NCI-H1092 (cell line): ENCODE results near the gene AP5S1.
"Not testable (repeated sequence)": the region's sequence is repeated elsewhere in the genome, so short reads cannot be mapped to it uniquely, and the experiment has no call there.

Experiments used
- DNase-seq: peaks from one replicate; lab custom pipeline; 2025; lab: John Stamatoyannopoulos, UW

The AP5S1 gene

DNA sequence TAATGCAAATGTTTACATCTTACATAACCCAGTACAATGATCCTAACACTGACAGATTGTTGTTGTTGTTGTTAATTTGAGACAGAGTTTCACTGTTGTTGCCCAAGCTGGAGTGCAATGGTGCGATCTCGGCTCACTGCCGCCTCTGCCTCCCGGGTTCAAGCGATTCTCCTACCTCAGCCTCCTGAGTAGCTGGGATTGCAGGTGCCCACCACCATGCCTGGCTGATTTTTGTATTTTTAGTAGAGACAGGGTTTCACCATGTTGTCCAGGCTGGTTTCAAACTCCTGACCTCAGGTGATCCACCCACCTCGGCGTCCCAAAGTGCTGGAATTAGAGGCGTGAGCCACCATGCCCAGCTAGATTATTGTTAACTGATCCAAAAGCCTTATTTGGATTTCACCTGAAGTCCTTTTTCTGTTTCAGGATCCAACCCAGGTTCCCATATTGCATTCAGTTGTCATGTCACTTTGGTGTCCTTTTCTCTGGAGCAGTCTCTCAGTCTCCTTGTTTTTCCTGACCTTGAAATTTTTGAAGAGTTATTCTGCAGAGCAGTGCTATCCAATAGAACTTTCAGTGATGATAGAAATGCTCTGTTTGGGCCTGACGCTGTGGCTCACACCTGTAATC lies 23.8 kb downstream of the AP5S1 start:
- not testable (repeated sequence) for DNase-seq

DNA sequence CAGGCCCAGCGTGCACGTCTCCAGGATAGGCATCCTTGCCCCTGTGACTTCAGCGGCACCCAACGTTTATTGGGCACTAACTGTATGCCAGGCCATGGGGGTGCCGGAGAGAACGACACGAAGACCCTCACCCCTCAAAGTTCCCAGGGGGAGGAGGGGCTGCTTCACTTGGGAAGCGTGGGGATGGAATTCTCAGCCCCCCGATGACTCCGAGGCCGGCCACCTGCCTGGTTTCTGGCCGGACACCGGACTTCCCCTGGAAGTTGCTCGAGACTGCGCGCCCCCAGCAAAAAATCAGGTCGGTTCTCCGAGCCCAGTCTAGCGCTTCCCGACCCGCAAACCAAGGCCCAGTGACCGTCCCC lies 26.0 kb downstream of the AP5S1 start:
- no peak for DNase-seq

DNA sequence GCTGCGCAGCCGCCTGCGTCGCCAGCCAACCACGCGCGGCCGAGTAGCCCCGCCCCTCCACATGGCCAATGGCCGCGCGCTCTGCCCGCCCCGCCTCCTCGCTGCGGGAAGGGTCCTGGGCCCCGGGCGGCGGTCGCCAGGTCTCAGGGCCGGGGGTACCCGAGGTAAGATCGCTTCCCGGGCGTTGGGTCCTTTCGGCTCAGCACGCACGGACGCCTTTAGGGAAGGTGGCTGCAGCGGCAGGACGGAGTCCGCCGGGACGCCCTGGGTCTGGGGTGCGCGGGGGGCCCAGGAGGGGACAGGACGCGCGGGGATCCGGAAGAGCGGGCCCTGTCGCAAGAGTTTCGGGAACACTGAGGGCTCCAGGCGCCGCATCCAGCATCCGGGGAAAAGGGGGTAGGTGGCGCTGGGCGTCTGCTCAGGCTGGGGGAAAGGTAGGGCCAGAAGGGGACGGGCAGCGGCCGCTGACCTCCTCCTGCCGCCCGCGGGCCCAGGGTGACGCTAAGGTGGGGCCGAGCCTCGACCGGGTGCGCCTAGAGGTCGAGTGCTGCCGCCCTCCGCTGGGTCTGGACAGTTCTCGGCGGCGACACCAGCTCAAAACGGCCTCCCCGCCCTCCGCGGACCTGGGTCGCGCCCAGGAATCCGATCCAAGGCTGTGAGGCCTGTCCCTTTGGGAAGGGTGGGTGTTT lies 26.5 kb downstream of the AP5S1 start, which contains the start of gene MAVS:
MAVS (plus strand) TSS at position 95 of the 689 bp plus-strand sequence. CDS start 7,791 bp downstream, outside the sequence.
- DNase-seq = peak; percentile 83

DNA sequence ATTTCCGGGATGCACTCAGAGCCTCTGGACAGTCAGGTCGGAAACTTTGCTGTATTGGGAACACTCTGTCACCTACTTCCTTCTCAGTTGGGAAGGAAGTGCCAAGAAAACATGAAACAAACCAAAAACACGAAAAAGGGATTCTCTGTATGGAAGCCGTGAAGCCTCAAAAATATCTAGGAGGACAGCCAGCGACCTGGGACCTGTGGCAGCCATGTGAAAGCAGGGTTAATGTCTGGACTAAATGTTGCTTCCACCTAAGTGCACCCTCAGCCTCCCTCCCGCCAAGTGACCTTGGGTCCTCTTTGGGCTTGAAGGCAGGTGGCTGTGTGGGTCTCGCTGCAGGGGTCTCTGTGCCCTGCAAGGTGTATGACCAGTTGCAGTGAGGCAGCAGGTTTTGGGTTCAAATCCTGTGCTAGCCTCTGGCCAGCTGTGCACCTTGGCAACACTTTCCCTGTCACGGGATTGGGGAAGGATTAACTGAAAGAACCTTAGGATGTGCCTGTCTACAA lies 27.1 kb downstream of the AP5S1 start:
- DNase-seq = no peak

DNA sequence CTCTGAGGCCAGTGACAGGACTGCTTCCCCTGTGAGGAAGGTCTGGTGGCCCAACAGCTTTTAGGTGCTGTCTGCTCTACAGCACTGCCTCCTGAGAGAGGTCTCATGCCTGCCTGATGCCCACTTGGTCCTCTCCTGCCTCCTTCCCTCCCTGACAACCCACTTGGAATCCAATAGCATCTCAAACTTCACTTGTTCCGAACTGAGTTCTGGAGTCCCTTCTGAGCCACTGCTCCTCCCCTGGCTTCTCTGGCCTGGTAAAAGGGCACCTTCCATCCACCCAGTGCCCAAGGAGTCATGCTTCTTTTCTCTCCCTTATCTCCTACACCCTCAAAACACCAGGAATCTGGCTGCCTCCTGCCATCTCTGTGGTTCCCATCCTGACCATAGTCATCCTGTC lies 28.2 kb downstream of the AP5S1 start:
- DNase-seq = no peak

DNA sequence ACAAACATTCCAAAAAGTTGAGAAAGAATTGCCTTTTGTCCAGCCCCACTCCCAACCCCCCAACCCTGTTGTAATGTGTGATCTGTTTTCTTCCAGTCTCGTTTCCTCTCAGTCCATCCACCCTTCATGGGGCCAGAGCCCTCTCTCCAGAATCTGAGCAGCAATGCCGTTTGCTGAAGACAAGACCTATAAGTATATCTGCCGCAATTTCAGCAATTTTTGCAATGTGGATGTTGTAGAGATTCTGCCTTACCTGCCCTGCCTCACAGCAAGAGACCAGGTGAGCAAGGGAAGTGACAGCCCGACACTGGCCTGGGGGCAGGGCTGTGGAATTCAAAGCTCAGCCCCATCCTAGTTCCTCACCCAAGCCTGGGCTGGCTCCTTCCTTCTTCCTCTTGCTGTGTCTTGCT lies 34.1 kb downstream of the AP5S1 start:
- no peak for DNase-seq

DNA sequence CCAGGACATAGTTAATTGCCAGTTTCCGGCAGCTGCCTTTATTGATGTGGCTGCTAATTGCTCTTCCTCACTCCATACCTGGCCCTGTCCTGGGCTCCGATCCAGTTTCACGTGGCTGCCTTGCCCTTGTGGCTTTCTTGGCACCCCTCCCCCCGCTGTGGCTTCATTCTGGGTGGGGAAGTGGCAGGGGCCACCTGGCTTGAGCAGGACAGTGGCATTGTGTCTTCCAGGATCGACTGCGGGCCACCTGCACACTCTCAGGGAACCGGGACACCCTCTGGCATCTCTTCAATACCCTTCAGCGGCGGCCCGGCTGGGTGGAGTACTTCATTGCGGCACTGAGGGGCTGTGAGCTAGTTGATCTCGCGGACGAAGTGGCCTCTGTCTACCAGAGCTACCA lies 37.1 kb downstream of the AP5S1 start:
- DNase-seq = peak; percentile 71

DNA sequence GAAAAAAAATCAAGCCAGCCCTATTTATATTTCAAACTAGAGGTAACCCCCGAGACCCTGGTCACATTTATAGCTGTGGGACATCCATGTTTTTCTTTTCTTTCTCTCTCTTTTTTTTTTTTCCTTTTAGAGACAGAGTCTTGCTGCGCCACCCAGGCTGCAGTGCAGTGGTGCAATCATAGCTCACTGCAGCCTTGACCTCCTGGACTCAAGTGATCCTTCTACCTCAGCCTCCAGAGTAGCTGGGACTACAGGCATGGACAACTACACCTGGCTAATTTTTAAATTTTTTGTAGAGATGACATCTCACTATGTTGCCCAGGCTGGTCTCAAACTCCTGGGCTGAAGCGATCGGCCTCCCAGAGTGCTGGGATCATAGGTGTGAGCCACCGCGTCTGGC lies 38.3 kb downstream of the AP5S1 start:
- DNase-seq = no peak

DNA sequence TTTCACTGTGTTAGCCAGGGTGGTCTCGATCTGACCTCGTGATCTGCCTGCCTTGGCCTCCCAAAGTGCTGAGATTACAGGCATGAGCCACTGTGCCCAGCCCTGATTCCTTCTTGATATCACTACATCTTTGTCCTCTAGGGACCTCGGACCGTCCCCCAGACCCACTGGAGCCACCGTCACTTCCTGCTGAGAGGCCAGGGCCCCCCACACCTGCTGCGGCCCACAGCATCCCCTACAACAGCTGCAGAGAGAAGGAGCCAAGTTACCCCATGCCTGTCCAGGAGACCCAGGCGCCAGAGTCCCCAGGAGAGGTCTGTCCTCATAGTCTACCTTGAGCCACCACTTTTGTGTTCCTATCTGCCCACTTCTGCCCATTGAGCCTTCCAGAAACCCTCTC lies 40.8 kb downstream of the AP5S1 start:
- DNase-seq = no peak

DNA sequence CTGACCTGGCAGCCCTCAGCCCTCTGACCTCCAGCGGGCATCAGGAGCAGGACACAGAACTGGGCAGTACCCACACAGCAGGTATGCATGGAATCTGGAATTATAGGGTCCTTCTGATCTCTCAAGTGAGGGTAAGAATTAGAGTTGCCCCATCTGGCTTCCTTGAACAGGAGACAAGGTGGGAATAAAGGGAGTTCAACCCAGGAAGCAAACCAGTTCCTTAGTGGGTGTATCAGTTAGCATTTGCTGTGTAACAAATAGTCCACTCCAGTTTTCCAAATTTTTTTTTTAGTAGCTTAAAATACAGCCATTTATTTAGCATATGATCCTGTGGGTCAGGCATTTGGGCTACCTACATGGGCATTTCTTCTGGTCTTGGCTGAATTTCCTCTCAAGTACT lies 42.0 kb downstream of the AP5S1 start:
- DNase-seq = no peak

DNA sequence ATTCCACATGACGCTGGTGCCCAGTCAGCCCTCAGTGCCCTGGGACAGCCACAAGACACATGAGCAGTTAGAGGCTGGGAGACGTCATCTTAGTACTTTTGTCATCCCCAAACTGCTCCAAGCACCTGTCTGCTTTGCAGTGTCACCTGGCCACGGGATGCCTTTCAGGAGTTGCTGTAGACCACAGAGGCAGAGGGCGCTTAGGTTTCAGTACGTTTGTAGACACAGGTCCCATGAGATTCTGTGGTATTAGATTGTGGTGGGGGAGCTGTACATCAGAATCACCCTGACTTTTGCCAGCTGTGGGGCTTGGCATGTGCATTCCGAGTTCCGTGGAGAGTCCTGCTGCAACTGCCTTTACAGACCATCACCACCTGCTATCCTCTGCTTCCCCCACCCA lies 43.0 kb downstream of the AP5S1 start:
- DNase-seq = no peak

DNA sequence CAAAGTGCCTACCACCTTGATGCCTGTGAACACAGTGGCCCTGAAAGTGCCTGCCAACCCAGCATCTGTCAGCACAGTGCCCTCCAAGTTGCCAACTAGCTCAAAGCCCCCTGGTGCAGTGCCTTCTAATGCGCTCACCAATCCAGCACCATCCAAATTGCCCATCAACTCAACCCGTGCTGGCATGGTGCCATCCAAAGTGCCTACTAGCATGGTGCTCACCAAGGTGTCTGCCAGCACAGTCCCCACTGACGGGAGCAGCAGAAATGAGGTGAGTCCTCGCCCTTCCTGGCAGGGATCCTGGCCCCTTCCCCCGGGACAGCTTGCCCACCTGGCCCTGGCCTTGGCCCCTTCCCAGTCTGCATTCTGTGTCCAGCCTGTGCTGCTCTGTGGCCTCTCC lies 44.2 kb downstream of the AP5S1 start:
- no peak for DNase-seq

DNA sequence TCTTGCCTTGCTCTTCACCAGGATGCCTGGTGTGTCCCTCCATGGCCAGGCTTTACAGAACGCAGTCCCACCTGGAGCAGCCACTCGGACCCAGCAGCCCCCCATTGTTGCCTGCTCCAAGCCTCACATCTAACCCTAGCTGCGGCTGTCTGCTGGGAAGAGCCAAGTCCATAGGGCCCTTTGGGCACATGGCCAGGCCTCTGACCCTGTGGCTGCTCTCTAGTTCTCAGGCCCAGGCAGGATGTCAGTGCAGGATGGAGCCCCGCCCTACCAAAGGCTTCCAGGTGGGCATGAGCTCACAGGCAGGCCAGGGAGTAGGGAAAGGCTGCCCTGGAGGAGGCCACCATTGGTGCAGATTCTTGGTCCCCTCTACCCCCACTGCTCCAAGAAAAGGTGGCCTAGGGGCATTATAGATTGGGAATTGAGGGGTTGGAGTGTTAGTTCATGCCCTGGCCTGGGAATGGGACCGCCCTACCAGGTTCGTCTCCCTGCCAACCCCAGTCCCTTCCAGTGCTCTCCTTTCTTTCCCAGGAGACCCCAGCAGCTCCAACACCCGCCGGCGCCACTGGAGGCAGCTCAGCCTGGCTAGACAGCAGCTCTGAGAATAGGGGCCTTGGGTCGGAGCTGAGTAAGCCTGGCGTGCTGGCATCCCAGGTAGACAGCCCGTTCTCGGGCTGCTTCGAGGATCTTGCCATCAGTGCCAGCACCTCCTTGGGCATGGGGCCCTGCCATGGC lies 45.0 kb downstream of the AP5S1 start:
- no peak for DNase-seq

DNA sequence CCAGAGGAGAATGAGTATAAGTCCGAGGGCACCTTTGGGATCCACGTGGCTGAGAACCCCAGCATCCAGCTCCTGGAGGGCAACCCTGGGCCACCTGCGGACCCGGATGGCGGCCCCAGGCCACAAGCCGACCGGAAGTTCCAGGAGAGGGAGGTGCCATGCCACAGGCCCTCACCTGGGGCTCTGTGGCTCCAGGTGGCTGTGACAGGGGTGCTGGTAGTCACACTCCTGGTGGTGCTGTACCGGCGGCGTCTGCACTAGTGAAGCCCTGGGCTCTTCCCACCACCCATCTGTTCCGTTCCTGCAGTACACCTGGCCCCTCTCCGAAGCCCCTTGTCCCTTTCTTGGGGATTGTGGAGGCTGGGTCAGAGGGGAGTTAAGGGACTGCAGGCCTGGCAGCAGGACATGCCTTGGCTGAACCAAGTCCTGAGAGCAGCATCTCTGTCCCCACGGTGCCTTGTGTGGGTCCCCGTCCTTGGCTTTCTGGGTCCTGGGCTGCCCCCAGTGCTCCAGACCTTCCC lies 45.6 kb downstream of the AP5S1 start:
- DNase-seq = no peak

DNA sequence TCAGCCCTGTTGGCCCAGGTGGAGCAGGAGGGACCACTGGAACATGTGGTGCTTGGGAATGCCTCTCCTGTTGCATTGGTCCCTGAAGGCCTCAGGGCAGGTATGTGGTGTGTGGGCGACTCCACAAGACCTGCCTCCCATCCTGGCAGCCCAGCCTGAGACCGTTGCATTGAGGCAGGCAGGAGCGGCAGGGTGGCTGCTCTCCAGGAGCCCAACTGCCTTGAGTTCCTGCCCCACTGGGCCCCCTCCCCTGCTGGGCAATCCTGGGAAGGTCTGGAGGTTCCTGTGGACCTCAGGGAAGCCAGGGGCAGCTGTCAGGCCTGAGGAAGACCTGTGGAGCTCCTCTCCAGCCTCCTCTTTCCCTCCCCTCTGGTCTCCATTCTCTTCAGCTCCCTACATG lies 46.1 kb downstream of the AP5S1 start:
- no peak for DNase-seq

DNA sequence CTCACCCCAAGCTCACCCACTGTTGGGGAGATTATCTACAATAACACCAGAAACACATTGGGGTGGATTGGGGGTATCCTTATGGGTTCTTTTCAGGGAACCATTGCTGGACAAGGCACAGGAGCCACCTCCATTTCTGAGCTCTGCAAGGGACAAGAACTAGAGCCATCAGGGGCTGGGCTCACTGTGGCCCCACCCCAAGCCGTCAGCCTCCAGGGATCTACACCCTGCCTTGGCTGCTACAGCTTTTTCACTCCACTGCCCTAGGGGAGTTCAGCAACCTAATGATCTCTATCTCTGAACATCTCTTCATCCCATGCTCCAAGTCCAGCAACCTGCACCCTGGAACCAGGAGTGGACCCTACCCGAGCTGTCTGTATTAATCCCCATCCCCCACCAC lies 47.5 kb downstream of the AP5S1 start:
- DNase-seq = no peak

DNA sequence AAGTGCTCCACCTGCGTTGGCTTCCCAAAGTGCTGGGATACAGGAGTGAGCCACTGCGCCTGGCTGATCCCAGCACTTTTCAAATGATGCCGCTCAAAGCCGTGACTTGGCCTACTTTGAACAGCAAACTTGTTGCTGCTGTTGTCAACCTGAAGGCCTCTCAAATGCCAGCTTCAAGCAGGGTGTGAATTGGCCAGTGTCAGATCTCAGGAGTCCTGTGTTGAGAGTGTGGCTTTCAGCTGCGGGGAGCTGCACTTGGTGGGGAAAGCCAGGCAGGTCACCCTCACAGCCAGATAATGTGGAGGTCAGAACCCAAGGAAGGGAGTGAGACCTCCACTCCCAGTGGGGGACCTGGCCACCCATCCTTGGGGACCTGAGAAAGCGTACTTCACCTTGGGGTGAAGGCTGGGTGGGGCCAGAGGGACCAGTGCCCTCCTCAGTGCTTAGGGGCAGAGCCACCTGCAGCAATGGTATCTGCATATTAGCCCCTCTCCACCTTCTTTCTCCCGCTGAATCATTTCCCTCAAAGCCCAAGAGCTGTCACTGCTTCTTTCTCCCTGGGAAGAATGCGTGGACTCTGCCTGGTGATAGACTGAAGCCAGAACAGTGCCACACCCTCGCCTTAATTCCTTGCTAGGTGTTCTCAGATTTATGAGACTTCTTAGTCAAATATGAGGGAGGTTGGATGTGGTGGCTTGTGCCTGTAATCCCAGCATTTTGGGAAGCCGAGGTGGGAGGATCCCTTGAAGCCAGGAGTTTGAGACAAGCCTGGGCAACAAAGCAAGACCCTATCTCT lies 49.7 kb downstream of the AP5S1 start:
- DNase-seq = no peak

DNA sequence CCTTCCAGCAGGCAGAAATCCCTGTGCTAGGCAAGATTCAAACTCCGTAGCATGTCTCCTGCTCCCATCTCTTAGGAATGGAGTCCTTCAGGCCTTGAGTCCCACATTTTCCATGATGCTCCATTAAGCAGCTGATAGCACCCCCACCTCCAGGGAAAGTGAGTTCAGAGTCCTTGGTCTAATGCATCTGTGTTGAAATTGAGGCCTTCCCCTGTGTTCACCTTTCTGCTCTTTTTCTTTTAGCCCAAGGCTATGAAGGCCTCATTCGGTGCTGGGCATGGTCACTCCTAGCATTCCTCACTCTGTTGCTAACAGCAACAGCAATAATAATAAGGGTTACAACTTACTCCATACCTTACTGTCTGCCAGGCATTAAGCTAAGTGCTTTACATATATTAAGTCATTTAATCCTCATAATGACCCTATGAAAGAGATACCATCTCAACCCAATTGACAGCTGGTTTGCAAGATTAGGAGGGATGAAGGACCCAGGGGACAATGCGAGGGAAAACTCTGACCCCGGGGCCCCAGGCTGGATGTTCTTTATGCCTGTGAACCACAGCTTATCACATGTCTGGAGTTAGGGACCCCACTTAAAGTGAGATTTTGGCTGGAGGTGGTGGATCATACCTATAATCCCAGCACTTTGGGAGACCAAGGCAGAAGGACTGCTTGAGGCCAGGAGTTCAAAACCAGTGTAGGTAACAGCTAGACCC lies 51.4 kb downstream of the AP5S1 start:
- DNase-seq = no peak

DNA sequence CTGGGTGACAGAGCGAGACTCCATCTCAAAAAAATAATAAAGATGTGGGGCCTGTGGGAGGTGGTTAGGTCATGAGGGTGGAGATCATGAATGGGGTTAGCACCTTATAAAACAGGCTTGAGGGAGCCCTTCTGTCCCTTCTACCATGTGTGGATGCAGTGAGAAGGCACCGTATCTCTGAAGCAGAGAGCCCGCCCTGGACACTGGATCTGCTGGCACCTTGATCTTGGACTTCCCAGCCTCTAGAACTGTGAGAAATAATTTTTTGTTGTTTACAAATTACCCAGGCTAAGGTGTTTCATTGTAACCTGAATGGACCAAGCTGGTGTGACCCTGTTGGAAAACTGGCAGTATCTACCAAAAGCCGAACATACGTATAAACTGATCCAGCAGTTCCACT lies 53.2 kb downstream of the AP5S1 start:
- no peak for DNase-seq

DNA sequence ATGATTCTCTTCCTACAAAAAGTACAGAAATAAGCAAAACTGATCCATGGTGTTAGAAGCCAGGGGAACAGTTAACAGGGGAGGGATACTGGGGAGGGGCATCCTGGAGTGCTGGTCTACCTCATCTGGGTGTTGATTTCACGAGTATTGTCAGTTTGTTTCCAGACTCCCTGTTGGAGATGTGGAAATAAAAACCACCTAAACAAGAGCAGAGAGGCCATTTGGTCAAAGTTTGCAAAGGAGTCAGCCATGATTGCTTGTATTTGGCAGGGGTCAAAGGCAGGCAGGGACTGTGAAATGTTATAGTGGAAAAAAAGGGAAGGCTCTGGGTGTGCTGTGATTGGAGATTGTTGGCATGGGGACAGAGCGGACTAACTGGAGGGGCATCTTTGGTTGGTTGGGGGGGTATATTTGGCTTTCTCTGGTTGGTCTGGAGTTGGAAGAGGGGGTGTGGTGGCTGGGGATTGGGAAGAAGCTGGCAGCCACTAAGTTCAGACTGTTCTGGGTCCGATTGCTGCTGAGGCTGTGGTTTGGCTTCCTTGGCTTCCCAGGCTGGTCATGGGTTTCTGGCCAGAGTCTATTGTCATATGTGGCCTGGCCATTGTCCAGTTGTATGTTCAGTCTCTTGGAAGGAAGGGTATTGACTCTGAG lies 54.0 kb downstream of the AP5S1 start:
- no peak for DNase-seq
